GM18502 (cell line): ENCODE measurements around the gene TRAM2.

Experiments used
- ATAC-seq: cut with Tn5 transposase; IDR thresholded peaks from one replicate; pipeline ENCODE4 v1.9.1; 2021; ENCODE audit warnings: mild to moderate bottlenecking; ENCODE audit not compliant: unreplicated experiment, poor library complexity

TRAM2 gene

GRCh38 chr6:52534363-52534762, 42.5 kb downstream of the TRAM2 start:
- no peak for ATAC-seq

- ATAC-seq: no peak
Observed at GRCh38 chr6:52533491-52533890, 43.4 kb downstream of the TRAM2 start.

- ATAC-seq: no peak
Observed at GRCh38 chr6:52532457-52532856, 44.4 kb downstream of the TRAM2 start.

GRCh38 chr6:52531834-52532233, 45.0 kb downstream of the TRAM2 start:
- no peak for ATAC-seq

GRCh38 chr6:52531396-52531795, 45.5 kb downstream of the TRAM2 start:
- ATAC-seq: no peak

- no peak for ATAC-seq
Observed at GRCh38 chr6:52530351-52530750, 46.5 kb downstream of the TRAM2 start.

- no peak for ATAC-seq
Observed at GRCh38 chr6:52529311-52529710, 47.5 kb downstream of the TRAM2 start.

GRCh38 chr6:52527436-52527835, 49.4 kb downstream of the TRAM2 start:
- ATAC-seq: no peak

GRCh38 chr6:52526634-52527033, 50.2 kb downstream of the TRAM2 start:
- ATAC-seq: no peak

- no peak for ATAC-seq
Observed at GRCh38 chr6:52524918-52525317, 51.9 kb downstream of the TRAM2 start.

GRCh38 chr6:52523378-52524142, 53.3 kb downstream of the TRAM2 start:
- no peak for ATAC-seq

GRCh38 chr6:52522655-52523054, 54.2 kb downstream of the TRAM2 start:
- ATAC-seq: no peak

GRCh38 chr6:52522151-52522626, 54.7 kb downstream of the TRAM2 start:
- ATAC-seq: no peak

GRCh38 chr6:52519618-52520017, 57.2 kb downstream of the TRAM2 start:
- ATAC-seq: no peak

GRCh38 chr6:52518279-52518945, 58.4 kb downstream of the TRAM2 start:
- ATAC-seq: no peak

GRCh38 chr6:52517502-52518278, 59.2 kb downstream of the TRAM2 start:
- peak; percentile 97 for ATAC-seq

- no peak for ATAC-seq
Observed at GRCh38 chr6:52516943-52517342, 59.9 kb downstream of the TRAM2 start.

- no peak for ATAC-seq
Observed at GRCh38 chr6:52516269-52516668, 60.6 kb downstream of the TRAM2 start.

- no peak for ATAC-seq
Observed at GRCh38 chr6:52515219-52515960, 61.5 kb downstream of the TRAM2 start.

- no peak for ATAC-seq
Observed at GRCh38 chr6:52514514-52514913, 62.3 kb downstream of the TRAM2 start.
